ENCODE data around the gene CASP4.
"Not testable (repeated sequence)": the region's sequence is repeated elsewhere in the genome, so short reads cannot be mapped to it uniquely, and the experiment has no call there.

Gene CASP4

DNA sequence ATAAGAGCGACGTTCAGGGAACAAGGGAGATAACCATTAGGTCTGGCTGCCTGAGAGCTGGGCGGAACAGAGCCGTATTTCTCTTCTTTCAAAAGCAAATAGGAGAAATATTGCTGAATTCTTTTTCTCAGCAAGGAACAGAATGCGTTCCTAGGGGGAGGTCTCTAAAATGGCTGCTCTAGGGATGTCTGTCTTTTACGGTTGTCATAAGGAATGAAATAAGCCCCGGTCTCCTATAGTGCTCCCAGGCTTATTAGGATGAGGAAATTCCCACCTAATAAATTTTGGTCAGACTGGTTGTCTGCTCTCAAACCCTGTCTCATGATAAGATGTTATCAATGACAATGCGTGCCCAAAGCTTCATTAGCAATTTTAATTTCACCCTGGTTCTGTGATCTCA, 4.5 kb upstream of the CASP4 start:
- H3K9me3 Mint-ChIP-seq, result peaks cover 32% of the 10 kb centered on the region
- not testable (repeated sequence) for H3K4me3 Mint-ChIP-seq

DNA sequence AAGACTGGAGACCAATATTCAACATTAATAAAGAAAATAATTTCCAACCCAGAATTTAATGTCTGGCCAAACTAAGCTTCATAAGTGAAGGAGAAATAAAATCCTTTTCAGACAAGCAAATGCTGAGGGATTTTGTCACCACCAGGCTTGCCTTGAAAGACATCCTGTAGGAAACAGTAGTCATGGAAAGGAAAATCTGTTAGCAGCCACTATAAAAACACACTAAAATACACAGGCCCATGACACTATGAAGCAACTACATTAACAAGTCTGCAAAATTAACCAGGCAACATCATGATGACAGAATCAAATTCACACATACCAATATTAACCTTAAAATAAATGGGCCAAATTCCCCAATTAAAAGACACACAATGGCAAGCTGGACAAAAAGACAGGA, 2.4 kb upstream of the CASP4 start:
- DNase-seq (ENCODE audit: low spot score), result no peak
- peaks cover 10% of the 10 kb centered on the region for H3K36me3 Mint-ChIP-seq (ENCODE audit: low read depth)
- peaks cover 20% of the 10 kb centered on the region for H3K4me1 Mint-ChIP-seq (ENCODE audit: low read depth)
- no peaks in the 10 kb centered on the region for H3K27me3 Mint-ChIP-seq (ENCODE audit: low read depth)
- H3K4me3 Mint-ChIP-seq, result no peak overlapping the region
- H3K9me3 Mint-ChIP-seq, result peaks cover 32% of the 10 kb centered on the region
- H3K27ac Mint-ChIP-seq, result no peak overlapping the region

More for the DNA sequence above, 4.5 kb upstream of the CASP4 start:
- not testable (repeated sequence) for H3K4me1 Mint-ChIP-seq (ENCODE audit: low read depth); DNase-seq (ENCODE audit: low spot score); H3K36me3 Mint-ChIP-seq (ENCODE audit: low read depth); H3K27me3 Mint-ChIP-seq (ENCODE audit: low read depth); H3K27ac Mint-ChIP-seq

DNA sequence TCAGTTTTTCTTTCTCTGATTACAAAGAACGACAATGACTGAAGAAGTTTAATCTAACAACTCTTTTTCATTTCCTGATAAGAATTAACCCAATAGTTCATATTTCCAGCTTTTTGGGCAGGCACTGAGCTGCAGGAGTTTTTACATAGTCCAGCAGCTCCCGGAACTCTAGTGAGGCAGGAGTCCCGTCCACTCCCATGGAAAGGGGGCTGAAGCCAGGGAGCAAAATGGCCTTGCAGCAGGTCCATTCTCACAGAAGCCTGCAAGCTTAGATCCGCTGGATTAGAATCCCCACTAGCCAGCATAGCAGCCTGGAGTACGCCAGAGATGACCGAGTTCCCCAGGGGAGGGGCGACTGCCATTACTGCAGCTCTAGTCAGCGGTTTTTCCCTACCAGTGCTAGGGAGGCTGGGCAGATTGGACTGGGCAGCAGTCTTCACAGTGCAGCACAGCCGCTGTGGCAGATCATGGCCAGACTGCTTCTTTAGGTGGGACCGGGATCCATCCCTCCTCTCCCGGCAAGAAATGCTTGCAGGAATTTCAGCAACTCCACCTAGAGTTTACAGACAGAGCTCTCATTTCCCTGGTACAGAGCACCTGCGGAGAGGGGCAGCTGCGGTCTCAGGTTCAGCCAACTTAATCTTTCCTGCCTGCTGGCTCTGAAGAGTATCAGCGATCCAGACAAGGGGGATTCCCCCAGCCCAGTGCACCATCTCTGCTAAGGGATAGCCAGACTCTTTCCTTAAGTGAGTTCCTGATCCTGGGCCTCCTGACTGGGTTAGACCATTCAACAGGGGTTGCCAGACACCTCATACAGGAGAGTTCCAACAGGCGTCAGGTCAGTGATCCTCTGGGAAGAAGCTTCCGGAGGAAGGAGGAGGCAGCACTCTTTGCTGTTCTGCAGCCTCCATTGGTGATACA, 742 bp upstream of the CASP4 start:
- Mint-ChIP-seq H3K4me3 (peak overlapping the region; percentile 87), H3K4me1 (ENCODE audit: low read depth) (peaks cover 23% of the 10 kb centered on the region), H3K27ac (peak overlapping the region; percentile 91), H3K36me3 (ENCODE audit: low read depth) (peaks cover 23% of the 10 kb centered on the region), H3K27me3 (ENCODE audit: low read depth) (no peaks in the 10 kb centered on the region), H3K9me3 (peaks cover 28% of the 10 kb centered on the region)
- no peak for DNase-seq (ENCODE audit: low spot score)

DNA sequence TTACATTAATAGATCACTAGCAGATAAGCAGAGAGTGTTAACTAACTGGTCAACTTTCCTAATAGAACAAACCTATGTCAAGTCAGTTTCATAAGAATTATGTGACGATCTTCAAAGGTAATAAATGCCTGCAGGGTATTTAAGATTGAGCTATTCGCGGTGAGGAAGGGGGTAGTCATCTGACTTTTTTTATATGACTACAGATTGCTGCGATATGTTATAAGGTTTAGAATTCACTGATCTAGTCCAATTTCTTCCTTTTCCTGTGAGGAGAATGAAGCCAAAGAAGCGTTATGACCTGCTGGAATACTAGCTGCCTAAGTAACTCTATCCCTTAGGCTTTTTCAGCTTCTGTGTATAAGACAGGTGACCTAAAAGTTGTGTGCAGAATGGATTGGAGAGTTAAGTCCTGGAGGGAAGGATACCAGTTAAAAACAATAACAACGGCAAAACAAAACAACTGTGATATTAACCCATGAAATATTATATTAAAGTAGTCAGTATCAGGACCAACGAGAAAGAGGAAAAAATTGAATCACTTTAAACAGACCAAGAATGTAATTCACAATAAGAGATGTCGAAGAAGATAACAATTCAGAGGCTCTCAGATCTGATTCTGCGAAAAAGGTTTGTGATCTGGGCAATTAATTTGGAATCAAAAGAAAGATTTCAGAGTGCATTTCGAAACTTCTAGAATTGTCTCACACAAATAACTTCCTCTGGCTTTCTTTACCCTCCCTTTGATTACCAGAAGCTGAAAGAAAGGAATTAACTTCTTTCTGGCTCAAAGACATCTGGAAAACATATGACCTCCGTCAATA, 630 bp downstream of the CASP4 start:
- peaks cover 21% of the 10 kb centered on the region for H3K9me3 Mint-ChIP-seq
- H3K27ac Mint-ChIP-seq, result peak overlapping the region; percentile 91
- peaks cover 23% of the 10 kb centered on the region for H3K4me1 Mint-ChIP-seq (ENCODE audit: low read depth)
- peak overlapping the region; percentile 87 for H3K4me3 Mint-ChIP-seq
- H3K27me3 Mint-ChIP-seq (ENCODE audit: low read depth), result no peaks in the 10 kb centered on the region
- DNase-seq (ENCODE audit: low spot score), result no peak
- H3K36me3 Mint-ChIP-seq (ENCODE audit: low read depth), result peaks cover 35% of the 10 kb centered on the region

DNA sequence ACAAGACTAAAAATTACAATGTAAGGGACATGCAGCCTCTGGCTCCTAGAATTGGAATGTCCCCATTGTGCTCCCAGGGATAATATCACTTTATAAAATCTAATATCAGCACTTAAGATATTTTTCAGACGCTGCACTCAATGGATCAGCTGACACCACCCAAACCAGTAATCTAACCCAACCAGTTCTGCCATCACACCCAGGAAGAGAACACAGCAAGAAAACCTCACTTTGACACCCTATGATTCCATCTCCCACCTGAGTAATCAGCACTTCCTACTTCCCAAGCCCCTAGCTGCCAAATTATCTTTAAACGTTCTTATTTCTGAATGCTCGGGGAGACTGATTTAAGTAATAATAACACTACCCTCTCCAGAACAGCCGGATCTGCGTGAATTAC, 2.6 kb downstream of the CASP4 start:
- Mint-ChIP-seq H3K4me1 (ENCODE audit: low read depth) (peaks cover 23% of the 10 kb centered on the region), H3K27ac (no peak overlapping the region), H3K9me3 (peaks cover 17% of the 10 kb centered on the region), H3K4me3 (peak overlapping the region; percentile 2), H3K27me3 (ENCODE audit: low read depth) (no peaks in the 10 kb centered on the region), H3K36me3 (ENCODE audit: low read depth) (peaks cover 52% of the 10 kb centered on the region)
- DNase-seq (ENCODE audit: low spot score), result no peak

DNA sequence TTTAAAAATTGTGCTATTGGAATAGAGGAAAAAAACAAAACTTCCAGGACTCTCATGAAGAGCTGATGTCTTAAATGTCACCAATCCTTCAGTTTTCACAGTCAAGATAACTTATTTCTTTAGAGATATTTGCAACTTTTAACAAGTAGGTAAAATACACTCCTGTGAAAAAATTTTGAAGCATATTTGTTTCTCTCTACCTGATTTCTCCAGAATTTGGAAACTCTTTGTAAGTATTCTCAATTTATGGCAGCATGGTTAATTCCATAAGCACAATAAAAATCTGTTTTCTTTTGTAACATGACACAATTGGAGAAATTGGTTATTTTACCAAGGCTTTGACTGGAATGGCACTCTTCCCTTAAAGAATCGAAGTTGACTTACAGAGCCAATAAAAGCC, 4.1 kb downstream of the CASP4 start:
- no peak for DNase-seq (ENCODE audit: low spot score)
- peaks cover 17% of the 10 kb centered on the region for H3K9me3 Mint-ChIP-seq
- peaks cover 56% of the 10 kb centered on the region for H3K36me3 Mint-ChIP-seq (ENCODE audit: low read depth)
- H3K27ac Mint-ChIP-seq, result no peak overlapping the region
- H3K4me3 Mint-ChIP-seq, result no peak overlapping the region
- H3K4me1 Mint-ChIP-seq (ENCODE audit: low read depth), result peaks cover 23% of the 10 kb centered on the region
- no peaks in the 10 kb centered on the region for H3K27me3 Mint-ChIP-seq (ENCODE audit: low read depth)

DNA sequence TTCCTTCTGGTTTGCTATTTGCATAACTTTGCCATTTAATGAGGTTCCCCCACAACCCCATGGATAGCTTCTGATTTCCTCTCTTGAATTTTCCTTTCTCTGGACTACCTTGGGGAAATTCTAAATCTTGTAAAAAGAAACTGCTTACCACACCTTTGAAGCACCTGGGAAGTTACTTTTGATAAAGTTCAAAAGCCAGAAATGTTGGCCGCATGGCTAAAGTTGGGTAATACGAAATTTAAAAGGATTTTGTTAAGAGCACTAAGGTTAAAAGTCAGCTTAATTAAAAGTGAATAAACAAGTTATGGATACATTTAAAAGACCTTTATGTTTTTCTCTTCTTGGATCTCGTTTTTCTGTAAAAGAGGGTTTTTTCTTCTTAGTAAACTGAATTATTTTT, 5.5 kb downstream of the CASP4 start:
- peaks cover 17% of the 10 kb centered on the region for H3K9me3 Mint-ChIP-seq
- peaks cover 58% of the 10 kb centered on the region for H3K36me3 Mint-ChIP-seq (ENCODE audit: low read depth)
- DNase-seq (ENCODE audit: low spot score), result no peak
- H3K4me3 Mint-ChIP-seq, result no peak overlapping the region
- H3K27me3 Mint-ChIP-seq (ENCODE audit: low read depth), result no peaks in the 10 kb centered on the region
- H3K4me1 Mint-ChIP-seq (ENCODE audit: low read depth), result peaks cover 22% of the 10 kb centered on the region
- H3K27ac Mint-ChIP-seq, result no peak overlapping the region

DNA sequence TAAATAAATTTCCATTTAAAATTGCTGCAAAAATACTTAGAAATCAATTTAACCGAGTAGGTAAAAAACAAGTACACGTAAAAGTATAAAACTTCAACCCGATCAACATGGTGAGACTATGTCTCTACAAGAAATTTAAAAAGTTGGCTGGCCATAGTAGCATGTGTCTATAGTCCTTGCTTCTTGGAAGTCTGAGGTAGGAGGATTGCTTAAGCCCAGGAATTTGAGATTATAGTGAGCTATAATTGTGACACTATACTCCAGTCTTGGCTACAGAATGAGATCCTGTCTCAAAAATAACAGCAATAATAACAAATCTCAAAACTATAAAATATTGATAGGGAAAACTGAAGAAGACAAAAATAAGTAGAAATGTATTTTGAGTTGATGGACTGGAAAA, 11.1 kb downstream of the CASP4 start:
- peaks cover 6% of the 10 kb centered on the region for H3K9me3 Mint-ChIP-seq
- peaks cover 17% of the 10 kb centered on the region for H3K4me1 Mint-ChIP-seq (ENCODE audit: low read depth)
- H3K4me3 Mint-ChIP-seq, result no peak overlapping the region
- H3K27me3 Mint-ChIP-seq (ENCODE audit: low read depth), result no peaks in the 10 kb centered on the region
- no peak for DNase-seq (ENCODE audit: low spot score)
- H3K27ac Mint-ChIP-seq, result no peak overlapping the region
- H3K36me3 Mint-ChIP-seq (ENCODE audit: low read depth), result peaks cover 51% of the 10 kb centered on the region

DNA sequence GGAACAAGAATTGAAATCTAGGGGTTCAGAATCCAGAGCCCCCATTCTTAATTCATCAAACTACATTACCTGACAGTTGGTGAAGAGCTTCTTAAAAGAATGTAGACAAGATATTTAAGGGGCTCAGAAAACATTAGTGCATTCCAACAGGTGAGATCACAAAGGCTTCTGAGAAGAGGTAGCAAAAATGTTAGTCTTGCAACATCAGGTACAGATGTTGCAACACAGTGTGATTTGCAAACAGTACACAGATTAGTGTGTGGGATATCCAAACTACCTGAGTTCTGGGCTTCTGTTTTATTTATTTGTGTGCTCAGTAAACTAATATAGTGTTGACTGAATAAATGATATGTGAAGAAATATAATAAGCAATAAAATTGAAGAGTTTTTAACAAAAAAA, 11.8 kb downstream of the CASP4 start:
- Mint-ChIP-seq H3K27me3 (ENCODE audit: low read depth) (no peaks in the 10 kb centered on the region), H3K36me3 (ENCODE audit: low read depth) (peaks cover 49% of the 10 kb centered on the region), H3K4me1 (ENCODE audit: low read depth) (peaks cover 17% of the 10 kb centered on the region), H3K4me3 (no peak overlapping the region), H3K27ac (no peak overlapping the region), H3K9me3 (peaks cover 3% of the 10 kb centered on the region)
- DNase-seq (ENCODE audit: low spot score), result no peak

DNA sequence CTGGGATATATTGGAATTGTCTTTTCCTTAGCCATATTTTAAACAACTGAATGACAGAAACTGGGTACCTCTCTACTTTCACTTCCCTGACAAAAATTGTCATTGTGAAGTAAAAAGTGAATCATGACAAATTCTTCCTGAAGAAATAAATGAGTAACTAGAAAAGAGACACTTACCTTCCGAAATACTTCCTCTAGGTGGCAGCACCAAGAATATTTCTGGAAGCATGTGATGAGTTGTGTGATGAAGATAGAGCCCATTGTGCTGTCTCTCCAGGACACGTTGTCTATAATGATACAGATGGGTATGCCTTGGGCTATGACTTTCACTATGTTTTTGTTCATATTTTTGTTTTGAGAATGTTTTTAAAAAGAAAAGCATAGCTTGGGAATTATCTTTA, 21.5 kb downstream of the CASP4 start:
- H3K4me3 Mint-ChIP-seq, result no peak overlapping the region
- H3K9me3 Mint-ChIP-seq, result no peaks in the 10 kb centered on the region
- H3K36me3 Mint-ChIP-seq (ENCODE audit: low read depth), result peaks cover 86% of the 10 kb centered on the region
- H3K4me1 Mint-ChIP-seq (ENCODE audit: low read depth), result peaks cover 2% of the 10 kb centered on the region
- no peak for DNase-seq (ENCODE audit: low spot score)
- H3K27me3 Mint-ChIP-seq (ENCODE audit: low read depth), result no peaks in the 10 kb centered on the region
- no peak overlapping the region for H3K27ac Mint-ChIP-seq

DNA sequence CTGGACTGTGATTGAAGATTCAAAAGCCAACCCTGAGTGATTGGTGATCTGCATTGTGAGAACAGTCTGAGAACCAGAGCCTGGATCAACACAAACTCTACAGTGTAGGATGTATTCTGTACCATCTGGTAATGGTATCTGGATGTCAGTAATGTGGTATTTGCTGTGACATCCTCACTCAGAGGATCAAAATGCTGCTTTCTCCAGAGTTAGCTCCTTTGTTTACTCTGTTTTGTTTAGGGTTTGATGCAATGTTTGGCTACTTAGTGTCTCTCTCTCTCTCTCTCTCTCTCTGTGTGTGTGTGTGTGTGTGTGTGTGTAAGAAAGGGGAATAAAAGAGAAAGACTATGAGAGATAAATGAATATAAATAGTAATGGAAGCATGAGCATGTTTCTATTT, 24.3 kb downstream of the CASP4 start:
- Mint-ChIP-seq H3K4me1 (ENCODE audit: low read depth) (peaks cover 2% of the 10 kb centered on the region), H3K27me3 (ENCODE audit: low read depth) (no peaks in the 10 kb centered on the region), H3K9me3 (no peaks in the 10 kb centered on the region), H3K4me3 (no peak overlapping the region), H3K36me3 (ENCODE audit: low read depth) (peaks cover 68% of the 10 kb centered on the region), H3K27ac (no peak overlapping the region)
- DNase-seq (ENCODE audit: low spot score), result no peak

DNA sequence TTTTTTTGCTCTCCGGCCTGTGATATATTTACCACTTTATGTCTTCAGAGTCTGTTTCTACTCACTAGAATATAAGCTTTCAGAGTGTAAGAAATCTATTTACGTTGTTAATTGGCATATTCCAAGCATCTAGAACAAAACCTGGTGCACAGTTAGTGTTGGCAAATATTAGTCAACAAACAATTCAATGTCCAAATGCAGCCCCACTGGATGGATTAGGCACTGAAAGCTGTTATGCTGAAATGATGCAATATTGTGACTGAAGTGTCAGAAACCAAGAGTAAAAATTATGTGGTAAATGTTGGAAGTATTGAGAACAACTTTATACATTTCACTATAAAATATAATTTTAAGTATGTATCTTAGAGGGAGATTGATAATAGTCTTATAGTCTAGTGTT, 24.8 kb downstream of the CASP4 start:
- Mint-ChIP-seq H3K27me3 (ENCODE audit: low read depth) (no peaks in the 10 kb centered on the region), H3K4me3 (no peak overlapping the region), H3K4me1 (ENCODE audit: low read depth) (peaks cover 2% of the 10 kb centered on the region), H3K36me3 (ENCODE audit: low read depth) (peaks cover 62% of the 10 kb centered on the region), H3K9me3 (no peaks in the 10 kb centered on the region), H3K27ac (no peak overlapping the region)
- DNase-seq (ENCODE audit: low spot score), result no peak

DNA sequence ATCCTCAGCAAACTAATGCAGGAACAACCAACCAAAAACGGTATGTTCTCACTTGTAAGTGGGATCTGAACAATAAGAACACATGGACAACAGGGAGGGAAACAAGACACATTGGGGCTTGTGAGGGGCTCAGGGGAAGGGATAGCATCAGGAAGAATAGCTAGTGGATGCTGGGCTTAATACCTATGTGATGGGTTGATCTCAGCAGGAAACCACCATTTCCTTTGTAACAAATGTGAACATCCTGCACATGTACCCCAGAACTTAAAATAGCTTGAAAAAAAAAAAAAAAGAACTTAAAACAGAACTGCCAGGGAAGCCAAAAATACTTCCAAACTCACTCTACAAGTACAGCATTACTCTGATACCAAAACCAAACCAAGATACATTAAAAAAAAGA, 33.8 kb downstream of the CASP4 start:
- no peak for DNase-seq (ENCODE audit: low spot score)
- Mint-ChIP-seq H3K36me3 (ENCODE audit: low read depth) (peaks cover 19% of the 10 kb centered on the region), H3K9me3 (peaks cover 27% of the 10 kb centered on the region), H3K4me3 (peak overlapping the region; percentile 42), H3K27me3 (ENCODE audit: low read depth) (peaks cover 25% of the 10 kb centered on the region), H3K27ac (peak overlapping the region; percentile 64), H3K4me1 (ENCODE audit: low read depth) (peaks cover 24% of the 10 kb centered on the region)

DNA sequence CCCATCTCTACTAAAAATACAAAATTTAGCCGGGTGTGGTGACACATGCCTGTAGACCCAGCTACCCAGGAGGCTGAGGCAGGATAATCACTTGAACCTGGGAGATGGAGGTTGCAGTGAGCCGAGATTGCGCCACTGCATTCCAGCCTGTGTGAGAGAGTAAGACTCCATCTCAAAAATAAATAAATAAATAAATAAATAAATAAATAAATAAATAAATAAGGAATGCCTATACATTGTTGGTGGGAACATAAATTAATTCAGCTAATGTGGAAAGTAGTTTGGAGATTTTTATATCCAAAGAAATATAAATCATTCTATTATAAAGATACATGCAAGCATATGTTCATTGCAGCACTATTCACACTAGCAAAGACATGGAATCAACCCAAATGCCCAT, 34.3 kb downstream of the CASP4 start:
- H3K27ac Mint-ChIP-seq; DNase-seq (ENCODE audit: low spot score): not testable (repeated sequence)
- H3K36me3 Mint-ChIP-seq (ENCODE audit: low read depth), result peaks cover 21% of the 10 kb centered on the region
- H3K4me1 Mint-ChIP-seq (ENCODE audit: low read depth), result peaks cover 24% of the 10 kb centered on the region
- H3K9me3 Mint-ChIP-seq, result peaks cover 28% of the 10 kb centered on the region
- peak overlapping the region; percentile 42 for H3K4me3 Mint-ChIP-seq
- H3K27me3 Mint-ChIP-seq (ENCODE audit: low read depth), result peaks cover 27% of the 10 kb centered on the region

Measured in T-helper 2 cell treated with Interferon-gamma antibody and Interleukin-4, amounts not matched to agents 5 μg/mL and 100 μg/mL, for 36 hours (primary cell).